HepG2 (cell line): ENCODE results near the gene ABRACL. TPM values are rescaled to one million over a fixed set of nuclear protein-coding genes. Genes with fewer than 3 reads are reported as not detected.
A peak's percentile ranks its signal among the peaks of the same experiment; 100 is the strongest.

Source experiments
- ARHGAP35 ChIP-seq: sonication (generic); formaldehyde crosslinking; IDR thresholded peaks from 2 replicates; pipeline ENCODE4 v1.9.0; 2022; ENCODE audit warnings: mild to moderate bottlenecking, inconsistent platforms, moderate library complexity, missing genetic modification reagents, borderline replicate concordance
- GZF1 ChIP-seq: sonication (generic); formaldehyde crosslinking; IDR thresholded peaks from 2 replicates; pipeline ENCODE4 v1.5.1; 2020; ENCODE audit warnings: mild to moderate bottlenecking, missing genetic modification reagents
- HDAC2 ChIP-seq: sonication (generic); formaldehyde crosslinking; IDR thresholded peaks from 2 replicates; pipeline ENCODE4 v1.4.0; 2020; ENCODE audit warnings: missing genetic modification reagents
- MEF2D ChIP-seq: sonication (generic); formaldehyde crosslinking; IDR thresholded peaks from 2 replicates; pipeline ENCODE4 v1.5.1; 2020; ENCODE audit warnings: mild to moderate bottlenecking, missing genetic modification reagents
- NFATC3 ChIP-seq: sonication (generic); formaldehyde crosslinking; IDR thresholded peaks from 2 replicates; pipeline ENCODE4 v1.5.1; 2020; ENCODE audit warnings: mild to moderate bottlenecking, missing genetic modification reagents
- NR1H2 ChIP-seq: sonication (generic); formaldehyde crosslinking; IDR thresholded peaks from 2 replicates; pipeline ENCODE4 v1.8.1; 2022; ENCODE audit warnings: low read depth, missing genetic modification reagents, borderline replicate concordance
- RFX3 ChIP-seq: IDR thresholded peaks from 2 replicates; pipeline ENCODE4 v1.6.1; 2016; ENCODE audit warnings: missing biosample characterization, missing genetic modification reagents
- SAFB2 ChIP-seq: sonication (generic); formaldehyde crosslinking; IDR thresholded peaks from 2 replicates; pipeline ENCODE4 v1.5.1; 2020; ENCODE audit warnings: missing genetic modification reagents, low read depth, mild to moderate bottlenecking, borderline replicate concordance
- SIX4 ChIP-seq: sonication (generic); formaldehyde crosslinking; IDR thresholded peaks from 2 replicates; pipeline ENCODE4 v1.4.0; 2020; ENCODE audit warnings: missing genetic modification reagents
- SOX13 ChIP-seq, 3 experiments: fragments of 450-650 bp in 1 of 3; sonication (generic) in 1 of 3; formaldehyde crosslinking in 1 of 3; IDR thresholded peaks in 2 of 3; conservative IDR thresholded peaks in 1 of 3; 2 replicates each; pipeline versions ENCODE4 v1.5.0 to v1.6.1; 2016 to 2020; ENCODE audit warnings: antibody characterized with exemption in 1 of 3, mild to moderate bottlenecking in 1 of 3, missing compliant biosample characterization in 1 of 3, missing genetic modification reagents in 1 of 3, moderate library complexity in 1 of 3
- SOX6 ChIP-seq, 2 experiments: fragments of 450-650 bp in 1 of 2; sonication (generic) in 1 of 2; formaldehyde crosslinking in 1 of 2; IDR thresholded peaks; 2 replicates each; pipeline versions ENCODE4 v1.4.0 to v1.6.1; 2017 to 2020; ENCODE audit warnings: antibody characterized with exemption in 1 of 2, mild to moderate bottlenecking in 1 of 2, missing genetic modification reagents in 1 of 2
- TBP ChIP-seq: sonication (generic); formaldehyde crosslinking; IDR thresholded peaks from 2 replicates; pipeline ENCODE4 v1.5.0; 2020; ENCODE audit warnings: missing genetic modification reagents
- THRA ChIP-seq: sonication (generic); formaldehyde crosslinking; IDR thresholded peaks from 2 replicates; pipeline ENCODE4 v1.4.0; 2020; ENCODE audit warnings: missing genetic modification reagents, borderline replicate concordance
- UBTF ChIP-seq: sonication (generic); formaldehyde crosslinking; IDR thresholded peaks from 2 replicates; pipeline ENCODE4 v1.4.0; 2020; ENCODE audit warnings: mild to moderate bottlenecking, missing genetic modification reagents
- USF2 ChIP-seq, 2 experiments: sonication (generic) in 1 of 2; formaldehyde crosslinking in 1 of 2; IDR thresholded peaks; 2 replicates each; pipeline versions ENCODE4 v1.5.1 to v1.6.1; 2011 to 2020; ENCODE audit warnings: borderline replicate concordance in 1 of 2, low read depth in 1 of 2, low read length in 1 of 2, mild to moderate bottlenecking in 1 of 2, missing genetic modification reagents in 1 of 2, moderate library complexity in 1 of 2
- ZBTB14 ChIP-seq: sonication (generic); formaldehyde crosslinking; IDR thresholded peaks from 2 replicates; pipeline ENCODE4 v1.4.0; 2020; ENCODE audit warnings: missing genetic modification reagents
- ZFP90 ChIP-seq: sonication (generic); formaldehyde crosslinking; IDR thresholded peaks from 2 replicates; pipeline ENCODE4 v1.8.0; 2022; ENCODE audit warnings: missing genetic modification reagents, mild to moderate bottlenecking, inconsistent platforms, borderline replicate concordance
- ZNF549 ChIP-seq: sonication (generic); formaldehyde crosslinking; IDR thresholded peaks from 2 replicates; pipeline ENCODE4 v1.5.0; 2020; ENCODE audit warnings: missing genetic modification reagents
- ZNF883 ChIP-seq: sonication (generic); formaldehyde crosslinking; IDR thresholded peaks from 2 replicates; pipeline ENCODE4 v1.5.1; 2020; ENCODE audit warnings: mild to moderate bottlenecking, missing genetic modification reagents; ENCODE audit errors: not compliant biosample characterization
- ZSCAN9 ChIP-seq: IDR thresholded peaks from 2 replicates; pipeline ENCODE4 v1.6.1; 2016; ENCODE audit warnings: borderline replicate concordance
- polyA plus RNA-seq, 8 experiments: library from polyadenylated mRNA; depleted of rRNA in 3 of 8; stranded (reverse) in 7 of 8; unstranded in 1 of 8; fragments of >200 nt; fragmentation: Illumina TruSeq in 4 of 8; extraction: Trizol in 4 of 8; gene quantifications; 2 replicates each; pipeline versions ENCODE4 v1.2.1 to v1.2.3, GENCODE V29; 2011 to 2016; ENCODE audit warnings: low read depth in 4 of 8, missing spikeins in 1 of 8, mixed read lengths in 1 of 8; ENCODE audit not compliant: insufficient read depth in 1 of 8
- total RNA-seq, 5 experiments: library from RNA; depleted of rRNA; stranded (reverse); fragments of >200 nt; fragmentation: Illumina TruSeq; extraction: Trizol; gene quantifications; 2 replicates each; pipeline ENCODE4 v1.2.3, GENCODE V29; 2016; ENCODE audit warnings: low read depth in 1 of 5

ABRACL gene
- total and polyA plus RNA-seq, 2 of the 13 experiments (the other 11 are each of a cell fraction or from before 2014, with no cell fraction given) = 1.4 to 5.4 TPM

- TF ChIP-seq NFATC3 (CRISPR knock-in tag) = no peak; the same call in 1 of the 2 replicates
- TF ChIP-seq SIX4 = no peak
- TF ChIP-seq ARHGAP35 (CRISPR knock-in tag) = peak; percentile 94; the same call in 1 of the 2 replicates
- TF ChIP-seq RFX3 (CRISPR knock-in tag) = 0 out of 2 replicates have a peak, but pooled peaks have one; percentile 21
- TF ChIP-seq ZNF549 = no peak
- TF ChIP-seq ZBTB14 (CRISPR knock-in tag) = peak; percentile 65; the same call in 1 of the 2 replicates
- TF ChIP-seq THRA (CRISPR knock-in tag) = peak; percentile 48; the same call in 1 of the 2 replicates
- TF ChIP-seq SOX6 (IDR thresholded peaks at IDR 0.05) = no peak
- TF ChIP-seq SOX6 (CRISPR knock-in tag; IDR thresholded peaks at IDR 0.05) = peak; percentile 85
- no peak; the same call in 1 of the 2 replicates for TF ChIP-seq SAFB2 (CRISPR knock-in tag)
- peak; percentile 74 for TF ChIP-seq MEF2D (CRISPR knock-in tag)
- no peak for TF ChIP-seq USF2 (IDR thresholded peaks at IDR 0.05; ENCODE audit: low read depth, low read length)
- no peak; the same call in 1 of the 2 replicates for TF ChIP-seq USF2 (CRISPR knock-in tag; IDR thresholded peaks at IDR 0.05; ENCODE audit: borderline replicate concordance)
- TF ChIP-seq HDAC2 = peak; percentile 87
- TF ChIP-seq NR1H2 (CRISPR knock-in tag) = no peak
- TF ChIP-seq GZF1 (CRISPR knock-in tag) = 0 out of 2 replicates have a peak, but pooled peaks have one; percentile 77
- TF ChIP-seq UBTF = peak; percentile 98
- no peak for TF ChIP-seq TBP
- TF ChIP-seq SOX13 (IDR thresholded peaks at IDR 0.05) = no peak
- peak in 1 of 2 experiments; percentile 84; a peak in 2 of 4 replicates for TF ChIP-seq SOX13 (CRISPR knock-in tag; conservative IDR thresholded peaks at IDR 0.05 in 1 of 2, IDR thresholded peaks at IDR 0.05 in 1 of 2)
- peak; percentile 69 for TF ChIP-seq ZNF883
- peak; percentile 78; the same call in 1 of the 2 replicates for TF ChIP-seq ZFP90 (CRISPR knock-in tag)
- peak; percentile 98 for TF ChIP-seq ZSCAN9 (CRISPR knock-in tag)
These were observed 40.7 kb upstream of the ABRACL start, which contains the start of gene REPS1 (continued) for GRCh38 chr6:138987643-138988468.
